CD14-positive monocyte (primary cell): ENCODE measurements around the gene FAM210B. TPM values are rescaled to one million over a fixed set of nuclear protein-coding genes. Genes with fewer than 3 reads are reported as not detected.

Source experiments
- DNase-seq, 3 donors: peaks; one replicate each; pipeline ENCODE4 v3.0.0-alpha.2; 2011 to 2022
- H2AFZ ChIP-seq: 2 replicates; pipeline ENCODE4 v1.6.0; 2012; ENCODE audit warnings: mild to moderate bottlenecking, low read depth, low read length, inconsistent platforms; ENCODE audit not compliant: insufficient read depth, poor library complexity, severe bottlenecking
- H3K27ac ChIP-seq, 2 donors: 1 replicate in 1 of 2; 2 replicates in 1 of 2; pipeline ENCODE4 v1.5.1; 2012 to 2013; ENCODE audit warnings: low read length in 2 of 2, control low read depth in 1 of 2, inconsistent platforms in 1 of 2, low read depth in 1 of 2, mild to moderate bottlenecking in 1 of 2
- H3K27me3 ChIP-seq, 2 donors: one replicate each; pipeline versions ENCODE4 v1.6.0 to v1.6.1; 2011 to 2013; ENCODE audit warnings: low read length in 2 of 2; ENCODE audit not compliant: control insufficient read depth in 2 of 2, insufficient read depth in 2 of 2
- H3K36me3 ChIP-seq, 2 donors: replicated peaks in 1 of 2; 1 replicate in 1 of 2; 2 replicates in 1 of 2; pipeline versions ENCODE4 v1.5.1 to v1.6.1; 2012 to 2013; ENCODE audit warnings: low read length in 2 of 2, control low read depth in 1 of 2, inconsistent platforms in 1 of 2, mild to moderate bottlenecking in 1 of 2; ENCODE audit not compliant: insufficient read depth in 2 of 2, control insufficient read depth in 1 of 2
- H3K4me1 ChIP-seq, 2 donors: 1 replicate in 1 of 2; 2 replicates in 1 of 2; pipeline versions ENCODE4 v1.5.1 to v1.6.1; 2012 to 2013; ENCODE audit warnings: low read length in 2 of 2, control low read depth in 1 of 2, inconsistent platforms in 1 of 2, mild to moderate bottlenecking in 1 of 2, moderate library complexity in 1 of 2; ENCODE audit not compliant: insufficient read depth in 2 of 2, control insufficient read depth in 1 of 2
- H3K4me2 ChIP-seq: replicated peaks from 2 replicates; pipeline ENCODE3; 2012; ENCODE audit warnings: low read length, moderate library complexity, mild to moderate bottlenecking; ENCODE audit not compliant: poor library complexity, severe bottlenecking; ENCODE audit errors: extremely low read depth
- H3K4me3 ChIP-seq, 3 experiments: fragments of 200-600 bp in 1 of 3; sonication (generic) in 1 of 3; replicated peaks in 1 of 3; 1 replicate in 2 of 3; 2 replicates in 1 of 3; pipeline ENCODE4 v1.5.1; 2011 to 2013; ENCODE audit warnings: low read length in 3 of 3, mild to moderate bottlenecking in 3 of 3, control low read depth in 2 of 3, low read depth in 2 of 3, inconsistent platforms in 1 of 3, moderate library complexity in 1 of 3
- H3K79me2 ChIP-seq: 2 replicates; pipeline ENCODE4 v1.6.0; 2012; ENCODE audit warnings: mild to moderate bottlenecking, control low read depth, inconsistent platforms, low read length, moderate library complexity; ENCODE audit not compliant: insufficient read depth
- H3K9ac ChIP-seq: 2 replicates; pipeline ENCODE4 v1.6.0; 2017; ENCODE audit warnings: low read length, mild to moderate bottlenecking; ENCODE audit not compliant: insufficient read depth, poor library complexity, severe bottlenecking
- H3K9me3 ChIP-seq, 2 donors: replicated peaks in 1 of 2; 1 replicate in 1 of 2; 2 replicates in 1 of 2; pipeline versions ENCODE4 v1.5.1 to v1.6.1; 2012 to 2013; ENCODE audit warnings: low read length in 2 of 2, control low read depth in 1 of 2; ENCODE audit not compliant: control insufficient read depth in 1 of 2, insufficient read depth in 1 of 2
- H4K20me1 ChIP-seq: 2 replicates; pipeline ENCODE4 v1.6.0; 2012; ENCODE audit warnings: mild to moderate bottlenecking, low read length, control low read depth, moderate library complexity; ENCODE audit not compliant: insufficient read depth
- H3K27ac Mint-ChIP-seq, 7 donors: one replicate each; pipeline ENCODE4 v1.8.0; 2020; ENCODE audit warnings: mild to moderate bottlenecking in 7 of 7, mixed read lengths in 7 of 7, moderate library complexity in 6 of 7, inconsistent platforms in 2 of 7
- H3K27me3 Mint-ChIP-seq, 3 donors: one replicate each; pipeline ENCODE4 v1.8.0; 2021 to 2022; ENCODE audit warnings: low read depth in 3 of 3, mild to moderate bottlenecking in 3 of 3, mixed read lengths in 3 of 3, moderate library complexity in 3 of 3, inconsistent platforms in 1 of 3
- H3K36me3 Mint-ChIP-seq, 2 donors: one replicate each; pipeline ENCODE4 v1.8.0; 2020; ENCODE audit warnings: mixed read lengths in 2 of 2, inconsistent platforms in 1 of 2, mild to moderate bottlenecking in 1 of 2
- H3K4me1 Mint-ChIP-seq: one replicate; pipeline ENCODE4 v1.8.0; 2020; ENCODE audit warnings: mild to moderate bottlenecking, mixed read lengths
- H3K4me3 Mint-ChIP-seq, 2 donors: one replicate each; pipeline ENCODE4 v1.8.0; 2020; ENCODE audit warnings: mild to moderate bottlenecking in 2 of 2, mixed read lengths in 2 of 2, moderate library complexity in 1 of 2
- H3K9me3 Mint-ChIP-seq, 7 donors: one replicate each; pipeline ENCODE4 v1.8.0; 2020 to 2022; ENCODE audit warnings: mixed read lengths in 7 of 7, mild to moderate bottlenecking in 6 of 7, moderate library complexity in 6 of 7, inconsistent platforms in 2 of 7
- WGBS: methylation state at CpG from one replicate; pipeline ENCODE4 v1.1.5; 2013; ENCODE audit warnings: missing lambda C conversion rate; ENCODE audit not compliant: insufficient coverage; 5-methylcytosine and 5-hydroxymethylcytosine counted together
- intact Hi-C, 2 donors: fragments of 100-400 bp; cut with micrococcal nuclease; formaldehyde crosslinking; loops; one replicate each; pipeline versions ENCODE4 v1.15.0 to v1.15.1; 2023
- polyA plus RNA-seq, 3 donors: library from polyadenylated mRNA; depleted of rRNA in 1 of 3; unstranded in 2 of 3; stranded (reverse) in 1 of 3; fragments of 300-500 nt in 2 of 3; fragments of >200 nt in 1 of 3; fragmentation: Illumina TruSeq in 2 of 3; gene quantifications; 1 replicate in 2 of 3; 2 replicates in 1 of 3; pipeline ENCODE4 v1.2.3, GENCODE V29; 2012 to 2021
- TF ChIP-seq, protein P1 (sequence below): fragments of 200-600 bp; IDR thresholded peaks from one replicate; pipeline ENCODE4 v1.8.0; 2022; ENCODE audit warnings: antibody characterized with exemption, mild to moderate bottlenecking

Gene FAM210B
- polyA plus RNA-seq, 3 donors = 15.2 to 41.3 (median 34.5) TPM

- peak overlapping the region; percentile 86 to 96 (median 86) for H3K4me3 ChIP-seq
- H3K27me3 Mint-ChIP-seq = no peaks in the 10 kb centered on the region
- peaks cover 26% of the 10 kb centered on the region for H3K4me1 Mint-ChIP-seq
- DNase-seq = no peak
- no peaks in the 10 kb centered on the region for H4K20me1 ChIP-seq
- no peaks in the 10 kb centered on the region for H3K9me3 Mint-ChIP-seq
- H3K27me3 ChIP-seq = no peaks in the 10 kb centered on the region
- no peaks in the 10 kb centered on the region for H3K9me3 ChIP-seq
- peaks cover 19 to 28% of the 10 kb centered on the region in 2 donors for H3K4me1 ChIP-seq
- H3K27ac Mint-ChIP-seq = peak overlapping the region in 2 of 7 donors; percentile 78 to 90
- H3K36me3 Mint-ChIP-seq = peaks cover 39 to 43% of the 10 kb centered on the region in 2 donors
- peaks cover 20 to 57% of the 10 kb centered on the region in 2 donors for H3K36me3 ChIP-seq
- peak overlapping the region; percentile 91 for H2AFZ ChIP-seq
- 0% methylated on average over 7 of the region's 10 CpGs for WGBS
- no peak overlapping the region for H3K9ac ChIP-seq
- peak overlapping the region in 1 of 2 donors; percentile 85 for H3K27ac ChIP-seq
- intact Hi-C loops = loop anchor here (5.0 kb wide), 2 partner anchors 36 to 76 kb away; partner anchors contain the start of gene RTF2 (in 2 of the 2)
- peak overlapping the region; percentile 81 for H3K4me2 ChIP-seq
- TF ChIP-seq, protein P1, sequence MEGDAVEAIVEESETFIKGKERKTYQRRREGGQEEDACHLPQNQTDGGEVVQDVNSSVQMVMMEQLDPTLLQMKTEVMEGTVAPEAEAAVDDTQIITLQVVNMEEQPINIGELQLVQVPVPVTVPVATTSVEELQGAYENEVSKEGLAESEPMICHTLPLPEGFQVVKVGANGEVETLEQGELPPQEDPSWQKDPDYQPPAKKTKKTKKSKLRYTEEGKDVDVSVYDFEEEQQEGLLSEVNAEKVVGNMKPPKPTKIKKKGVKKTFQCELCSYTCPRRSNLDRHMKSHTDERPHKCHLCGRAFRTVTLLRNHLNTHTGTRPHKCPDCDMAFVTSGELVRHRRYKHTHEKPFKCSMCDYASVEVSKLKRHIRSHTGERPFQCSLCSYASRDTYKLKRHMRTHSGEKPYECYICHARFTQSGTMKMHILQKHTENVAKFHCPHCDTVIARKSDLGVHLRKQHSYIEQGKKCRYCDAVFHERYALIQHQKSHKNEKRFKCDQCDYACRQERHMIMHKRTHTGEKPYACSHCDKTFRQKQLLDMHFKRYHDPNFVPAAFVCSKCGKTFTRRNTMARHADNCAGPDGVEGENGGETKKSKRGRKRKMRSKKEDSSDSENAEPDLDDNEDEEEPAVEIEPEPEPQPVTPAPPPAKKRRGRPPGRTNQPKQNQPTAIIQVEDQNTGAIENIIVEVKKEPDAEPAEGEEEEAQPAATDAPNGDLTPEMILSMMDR = no peak
- H3K79me2 ChIP-seq = peaks cover 88% of the 10 kb centered on the region
- no peak overlapping the region for H3K4me3 Mint-ChIP-seq
Measured at GRCh38 chr20:56391037-56391436, 32.3 kb downstream of the FAM210B start.

DNA sequence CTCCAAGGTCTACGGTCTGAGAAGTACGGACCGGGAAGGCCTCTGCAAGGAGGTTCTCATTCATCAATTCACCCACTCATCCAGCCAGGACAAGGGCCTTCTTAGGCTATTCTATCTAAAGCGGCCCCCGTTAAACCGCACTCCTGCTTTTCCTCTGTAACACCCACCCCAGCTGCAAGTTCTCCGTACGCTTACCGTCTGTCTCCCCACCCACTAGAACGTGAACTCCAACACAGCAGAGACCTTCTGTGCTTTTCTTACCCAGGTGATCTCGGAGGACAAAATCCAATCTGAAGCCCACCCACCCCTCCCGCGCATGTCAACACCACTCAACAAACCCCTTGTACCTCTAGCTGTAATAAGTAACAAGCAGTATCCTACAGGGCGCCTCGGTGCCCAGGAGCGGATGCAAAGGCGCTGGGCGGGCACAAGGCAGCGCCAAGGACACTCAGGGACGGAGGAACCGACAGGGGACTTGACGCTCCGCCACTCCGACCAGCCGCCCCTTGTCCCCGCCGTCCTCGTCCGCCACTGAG, 32.9 kb downstream of the FAM210B start:
- WGBS = 1% methylated on average over 20 of the region's 29 CpGs
- Histone ChIP-seq H3K79me2 (peaks cover 82% of the 10 kb centered on the region), H2AFZ (peak overlapping the region; percentile 91), H3K4me2 (peak overlapping the region; percentile 81), H3K9me3 (no peaks in the 10 kb centered on the region), H4K20me1 (no peaks in the 10 kb centered on the region), H3K9ac (peak overlapping the region; percentile 70), H3K27me3 (no peaks in the 10 kb centered on the region), H3K4me1 (peaks cover 19 to 28% of the 10 kb centered on the region in 2 donors), H3K27ac (peak overlapping the region; percentile 85 to 94), H3K4me3 (peak overlapping the region; percentile 86 to 96 (median 86)), H3K36me3 (peaks cover 22 to 57% of the 10 kb centered on the region in 2 donors)
- TF ChIP-seq, protein P1 = no peak
- H3K27me3 Mint-ChIP-seq = no peaks in the 10 kb centered on the region
- DNase-seq = no peak
- H3K27ac Mint-ChIP-seq = peak overlapping the region in 2 of 7 donors; percentile 75 to 90
- intact Hi-C loops = loop anchor here (5.0 kb wide), 2 partner anchors 36 to 76 kb away; partner anchors contain the start of gene RTF2 (in 2 of the 2)
- peaks cover 26% of the 10 kb centered on the region for H3K4me1 Mint-ChIP-seq
- no peaks in the 10 kb centered on the region for H3K9me3 Mint-ChIP-seq
- H3K36me3 Mint-ChIP-seq = peaks cover 39 to 42% of the 10 kb centered on the region in 2 donors
- no peak overlapping the region for H3K4me3 Mint-ChIP-seq
